ENCODE measurements around the gene PPIL3. TPM values are rescaled to one million over a fixed set of nuclear protein-coding genes. Genes with fewer than 3 reads are reported as not detected.

Gene PPIL3
- total and polyA plus RNA-seq, 9 of the 15 experiments (the other 6 are each of a cell fraction or from before 2014, with no cell fraction given), result 22.4 to 66.2 (median 49.0) TPM

DNA sequence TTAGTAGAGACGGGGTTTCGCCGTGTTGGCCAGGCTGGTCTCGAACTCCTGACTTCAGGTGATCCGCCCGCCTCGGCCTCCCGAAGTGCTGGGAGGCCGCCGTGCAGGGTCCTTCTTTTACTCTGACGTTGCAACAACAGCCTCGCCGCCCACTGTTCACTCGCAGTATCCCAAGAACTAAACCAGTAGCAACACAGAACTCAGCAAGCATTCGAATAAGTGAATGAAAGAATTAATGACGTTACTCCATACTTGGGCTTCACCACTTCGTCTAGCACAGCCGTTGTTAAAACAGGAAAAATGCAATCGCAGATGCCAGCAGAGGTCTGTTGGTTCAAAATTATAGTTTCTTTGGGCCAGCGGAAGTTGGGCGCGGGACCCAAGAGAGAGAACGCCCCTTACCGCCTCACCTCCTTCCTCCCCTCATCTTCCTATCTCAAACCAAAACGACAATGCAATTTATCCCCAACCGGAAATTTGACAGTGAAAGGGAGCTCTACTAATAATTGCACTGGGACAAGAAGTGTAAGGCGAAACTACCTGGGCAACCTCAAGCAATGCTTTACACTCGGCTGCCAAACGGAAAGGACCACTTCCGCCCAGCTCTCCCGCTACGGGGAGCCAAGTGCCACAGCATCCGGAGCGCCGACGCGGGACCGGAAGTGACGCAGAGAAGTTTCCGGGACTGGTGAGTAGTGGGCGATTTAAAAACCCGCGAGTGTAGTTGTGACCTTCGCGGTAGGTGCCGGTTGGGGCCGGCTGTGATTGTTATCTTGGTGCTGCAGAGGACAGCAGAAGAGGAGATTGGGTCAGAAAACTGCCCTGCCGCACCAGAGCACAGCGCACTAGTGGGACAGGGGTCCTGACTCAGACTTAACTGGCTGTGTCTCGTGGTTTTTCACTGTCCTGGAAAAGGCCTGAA, at the start of gene PPIL3, which contains the start of gene NIF3L1 (continued):
- 0 out of 2 replicates have a peak, but pooled peaks have one; percentile 18 for TF ChIP-seq MYNN (IDR thresholded peaks at IDR 0.05)
- no peak for TF ChIP-seq MYNN (CRISPR knock-in tag; IDR thresholded peaks at IDR 0.05)
- TF ChIP-seq ZNF77 (CRISPR knock-in tag; IDR thresholded peaks at IDR 0.05), result no peak
- peak; percentile 41 for TF ChIP-seq CBFA2T3 (IDR thresholded peaks at IDR 0.05)
- TF ChIP-seq TCFL5 (CRISPR knock-in tag; conservative IDR thresholded peaks at IDR 0.05), result no peak
- peak; percentile 27; the same call in 1 of the 2 replicates for TF ChIP-seq NFIC (IDR thresholded peaks at IDR 0.05)
- TF ChIP-seq SP1 (CRISPR knock-in tag; IDR thresholded peaks at IDR 0.05), result peak; percentile 67; the same call in 1 of the 2 replicates
- no peak for TF ChIP-seq FIP1L1 (IDR thresholded peaks at IDR 0.05; ENCODE audit: low read depth, low read length, poor library complexity, severe bottlenecking)
- TF ChIP-seq ZNF431 (CRISPR knock-in tag; IDR thresholded peaks at IDR 0.05), result peak; percentile 65; the same call in 1 of the 2 replicates
- TF ChIP-seq SAP30 (IDR thresholded peaks at IDR 0.05; ENCODE audit: borderline replicate concordance, insufficient read depth, low read depth, low read length, poor library complexity, severe bottlenecking), result no peak
- TF ChIP-seq NBN (IDR thresholded peaks at IDR 0.05; ENCODE audit: low read depth), result peak; percentile 85
- no peak for TF ChIP-seq ATF6 (CRISPR knock-in tag; IDR thresholded peaks at IDR 0.05)
- no peak for TF ChIP-seq RBM22 (IDR thresholded peaks at IDR 0.05; ENCODE audit: low read depth, low read length, poor library complexity, severe bottlenecking)
- peak; percentile 68; the same call in 1 of the 2 replicates for TF ChIP-seq ZZZ3 (IDR thresholded peaks at IDR 0.05)
- TF ChIP-seq TCF3 (CRISPR knock-in tag; IDR thresholded peaks at IDR 0.05), result 0 out of 2 replicates have a peak, but pooled peaks have one; percentile 19
- no peak for TF ChIP-seq SMAD2 (IDR thresholded peaks at IDR 0.05; ENCODE audit: low read depth, low read length)
- 0 out of 2 replicates have a peak, but pooled peaks have one; percentile 64 for TF ChIP-seq NKRF (IDR thresholded peaks at IDR 0.05; ENCODE audit: borderline replicate concordance)
- no peak for TF ChIP-seq SNRNP70 (optimal IDR thresholded peaks at IDR 0.05; ENCODE audit: low read depth, low read length)
- TF ChIP-seq DNMT1 (IDR thresholded peaks at IDR 0.05), result no peak
- TF ChIP-seq BCOR (IDR thresholded peaks at IDR 0.05), result 0 out of 2 replicates have a peak, but pooled peaks have one; percentile 6
- TF ChIP-seq NFE2 (IDR thresholded peaks at IDR 0.05; ENCODE audit: low read depth), result no peak
- TF ChIP-seq PHF21A (IDR thresholded peaks at IDR 0.05; ENCODE audit: borderline replicate concordance, low read depth), result peak; percentile 40; the same call in 1 of the 2 replicates
- peak; percentile 83 for TF ChIP-seq SIN3B (IDR thresholded peaks at IDR 0.05; ENCODE audit: low read depth)
- no peak for TF ChIP-seq CSDE1 (IDR thresholded peaks at IDR 0.05)
- TF ChIP-seq, protein P1, sequence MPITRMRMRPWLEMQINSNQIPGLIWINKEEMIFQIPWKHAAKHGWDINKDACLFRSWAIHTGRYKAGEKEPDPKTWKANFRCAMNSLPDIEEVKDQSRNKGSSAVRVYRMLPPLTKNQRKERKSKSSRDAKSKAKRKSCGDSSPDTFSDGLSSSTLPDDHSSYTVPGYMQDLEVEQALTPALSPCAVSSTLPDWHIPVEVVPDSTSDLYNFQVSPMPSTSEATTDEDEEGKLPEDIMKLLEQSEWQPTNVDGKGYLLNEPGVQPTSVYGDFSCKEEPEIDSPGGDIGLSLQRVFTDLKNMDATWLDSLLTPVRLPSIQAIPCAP (CRISPR knock-in tag; IDR thresholded peaks at IDR 0.05; ENCODE audit: borderline replicate concordance), result no peak
